H1 (cell line): Measurements from ENCODE around the gene TMBIM6. TPM values are rescaled to one million over a fixed set of nuclear protein-coding genes. Genes with fewer than 3 reads are reported as not detected.

Experiments
- BCL11A ChIP-seq, 2 experiments: IDR thresholded peaks; one replicate each; pipeline ENCODE4 v1.6.1; 2011; ENCODE audit warnings: low read depth in 2 of 2, low read length in 2 of 2, mild to moderate bottlenecking in 2 of 2
- CHD7 ChIP-seq: fragments of 300-600 bp; sonication (generic); IDR thresholded peaks from 2 replicates; pipeline ENCODE4 v1.7.1; 2012; ENCODE audit warnings: low read length, moderate library complexity, mild to moderate bottlenecking, inconsistent platforms; ENCODE audit not compliant: insufficient replicate concordance
- HDAC6 ChIP-seq: IDR thresholded peaks from one replicate; pipeline ENCODE4 v1.7.1; 2012; ENCODE audit warnings: low read depth, mild to moderate bottlenecking, inconsistent platforms, low read length, moderate library complexity
- NANOG ChIP-seq: IDR thresholded peaks from 2 replicates; pipeline ENCODE4 v1.6.1; 2011; ENCODE audit warnings: low read length, low read depth, mild to moderate bottlenecking, inconsistent platforms; ENCODE audit not compliant: insufficient read depth, poor library complexity, severe bottlenecking
- POLR2A ChIP-seq, 2 experiments: IDR thresholded peaks; 1 replicate in 1 of 2; 2 replicates in 1 of 2; pipeline ENCODE4 v1.6.1; 2011; ENCODE audit warnings: low read depth in 2 of 2, low read length in 2 of 2, mild to moderate bottlenecking in 2 of 2; ENCODE audit errors: control extremely low read depth in 1 of 2
- POU5F1 ChIP-seq: IDR thresholded peaks from 2 replicates; pipeline ENCODE4 v1.6.1; 2011; ENCODE audit warnings: low read depth, mild to moderate bottlenecking, low read length, moderate library complexity
- RAD21 ChIP-seq, 2 experiments: IDR thresholded peaks in 1 of 2; conservative IDR thresholded peaks in 1 of 2; 2 replicates each; pipeline ENCODE4 v1.6.1; 2011; ENCODE audit warnings: low read depth in 2 of 2, low read length in 2 of 2, improper control_type of control experiment in 1 of 2, inconsistent platforms in 1 of 2, mild to moderate bottlenecking in 1 of 2, moderate library complexity in 1 of 2
- RNF2 ChIP-seq: fragments of 200-900, 300-1000 bp; sonication (generic); IDR thresholded peaks from 2 replicates; pipeline ENCODE4 v1.7.1; 2016; ENCODE audit warnings: borderline replicate concordance, low read depth, mild to moderate bottlenecking, antibody characterized with exemption, low read length; ENCODE audit not compliant: poor library complexity, severe bottlenecking; ENCODE audit errors: missing control alignments
- SP1 ChIP-seq: IDR thresholded peaks from 2 replicates; pipeline ENCODE4 v1.6.1; 2011; ENCODE audit warnings: low read depth, low read length
- TAF1 ChIP-seq: IDR thresholded peaks from 2 replicates; pipeline ENCODE4 v1.6.1; 2011; ENCODE audit warnings: mild to moderate bottlenecking, low read depth, low read length
- TAF7 ChIP-seq: optimal IDR thresholded peaks from 2 replicates; pipeline ENCODE3; 2011; ENCODE audit warnings: low read depth, mild to moderate bottlenecking, inconsistent platforms, low read length, moderate library complexity, borderline replicate concordance
- TCF12 ChIP-seq: IDR thresholded peaks from 2 replicates; pipeline ENCODE4 v1.6.1; 2011; ENCODE audit warnings: low read depth, mild to moderate bottlenecking, low read length
- polyA plus RNA-seq, 7 experiments: library from polyadenylated mRNA; depleted of rRNA in 3 of 7; stranded (reverse) in 5 of 7; unstranded in 2 of 7; fragments of >200 nt in 5 of 7; fragments of 200-250 nt in 2 of 7; gene quantifications; 1 replicate in 5 of 7; 2 replicates in 1 of 7; 4 replicates in 1 of 7; pipeline versions ENCODE4 v1.2.1 to v1.2.3, GENCODE V29; 2011 to 2013; ENCODE audit warnings: missing spikeins in 2 of 7, mixed read lengths in 2 of 7
- total RNA-seq: library from RNA; stranded (reverse); fragmentation: NEBNext Ultra II Directional; extraction: Animal tissue kit (Norgen Biotek cat#: 25700); gene quantifications from 2 replicates; pipeline ENCODE4 v1.2.1, GENCODE V29; 2021

Gene TMBIM6
- total and polyA plus RNA-seq, 2 of the 8 experiments (the other 6 are each of a cell fraction or from before 2014, with no cell fraction given), result 423 to 556 TPM

DNA sequence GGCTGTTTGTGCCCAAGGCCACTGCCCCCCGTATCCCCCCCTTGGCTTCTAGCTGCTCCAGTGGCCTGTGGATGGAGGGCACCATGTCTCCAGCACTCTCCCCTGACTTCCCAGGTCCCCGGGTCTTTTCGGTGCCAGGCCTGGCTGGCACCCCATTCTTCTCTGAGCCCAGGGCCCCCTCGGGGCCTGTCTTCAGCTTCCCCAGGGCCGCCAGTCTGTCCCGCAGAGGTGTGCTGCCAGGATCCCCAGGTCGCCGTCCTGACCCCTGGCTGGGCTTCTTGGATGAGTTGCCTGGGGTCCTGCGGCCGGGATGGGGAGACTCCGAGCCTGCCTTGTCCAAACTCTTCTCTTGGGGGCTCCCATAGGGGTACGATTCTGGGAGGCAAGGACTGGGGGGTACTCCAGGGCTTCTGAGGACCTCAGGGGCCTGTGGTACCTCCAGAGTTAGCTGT, 54.3 kb downstream of the TMBIM6 start (continued):
- TF ChIP-seq CHD7 (no peak), TAF1 (no peak), RAD21 (IDR thresholded peaks at IDR 0.05 in 1 of 2, conservative IDR thresholded peaks at IDR 0.05 in 1 of 2; ENCODE audit: low read depth in 2 of 2, low read length in 2 of 2) (no peak), BCL11A (IDR thresholded peaks at IDR 0.05; ENCODE audit: low read depth in 2 of 2, low read length in 2 of 2) (no peak), RNF2 (no peak), POU5F1 (no peak), POLR2A (IDR thresholded peaks at IDR 0.05; ENCODE audit: control extremely low read depth in 1 of 2, low read depth in 2 of 2, low read length in 2 of 2) (no peak), HDAC6 (no peak), TAF7 (no peak), SP1 (no peak), TCF12 (no peak), NANOG (no peak)
